Cerebellar cortex (tissue), 1 donor: Measurements from ENCODE around the gene SLU7.

Source experiments
- DNase-seq: peaks from one replicate; pipeline ENCODE4 v3.0.0-alpha.2; 2015; ENCODE audit warnings: low spot score

SLU7 gene

DNA sequence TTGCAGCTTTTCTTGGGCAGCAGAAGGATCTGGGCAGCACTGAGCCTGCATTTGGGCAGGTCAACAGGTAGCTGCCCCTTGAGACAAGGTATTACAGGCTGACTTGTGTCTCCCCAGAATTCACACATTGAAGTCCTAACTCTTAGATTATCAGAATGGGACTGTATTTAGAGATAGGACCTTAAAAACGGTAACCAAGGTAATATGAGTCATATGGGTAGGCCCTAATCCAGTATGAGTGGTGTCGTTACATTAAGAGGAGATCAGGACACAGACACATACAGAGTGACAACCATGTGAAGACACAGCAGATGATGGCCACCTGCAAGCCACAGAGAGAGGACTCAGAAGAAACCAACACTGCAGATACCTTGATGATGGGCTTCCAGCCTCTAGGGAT lies 51.6 kb downstream of the SLU7 start:
- DNase-seq = no peak

- DNase-seq = no peak
These were observed 52.7 kb downstream of the SLU7 start for GRCh38 chr5:160366230-160366629.

GRCh38 chr5:160363660-160364395 lies 55.1 kb downstream of the SLU7 start:
- DNase-seq = no peak

- DNase-seq = no peak
These were observed 55.7 kb downstream of the SLU7 start for GRCh38 chr5:160363211-160363610.

GRCh38 chr5:160361624-160362228 lies 57.2 kb downstream of the SLU7 start:
- DNase-seq = no peak

DNA sequence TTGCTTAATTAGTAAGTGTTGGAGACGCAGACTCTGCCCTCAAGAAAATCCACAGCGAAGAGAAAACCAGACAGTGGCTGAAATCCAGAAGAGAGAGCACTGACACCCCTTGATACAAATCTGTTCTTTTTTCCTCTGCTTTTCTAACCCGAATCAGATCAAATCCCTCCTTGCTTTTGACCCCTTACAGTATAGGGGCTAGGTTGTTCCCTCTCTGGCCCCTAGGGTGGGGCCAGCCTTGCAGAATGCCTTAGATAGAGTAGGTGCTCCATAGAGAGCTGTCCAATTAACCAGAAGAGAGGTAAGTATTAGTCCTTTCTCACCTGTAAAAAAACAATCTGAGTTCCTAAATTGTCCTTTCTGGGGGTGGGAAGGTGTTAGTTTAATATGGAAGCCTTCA lies 58.6 kb downstream of the SLU7 start:
- DNase-seq = no peak

DNA sequence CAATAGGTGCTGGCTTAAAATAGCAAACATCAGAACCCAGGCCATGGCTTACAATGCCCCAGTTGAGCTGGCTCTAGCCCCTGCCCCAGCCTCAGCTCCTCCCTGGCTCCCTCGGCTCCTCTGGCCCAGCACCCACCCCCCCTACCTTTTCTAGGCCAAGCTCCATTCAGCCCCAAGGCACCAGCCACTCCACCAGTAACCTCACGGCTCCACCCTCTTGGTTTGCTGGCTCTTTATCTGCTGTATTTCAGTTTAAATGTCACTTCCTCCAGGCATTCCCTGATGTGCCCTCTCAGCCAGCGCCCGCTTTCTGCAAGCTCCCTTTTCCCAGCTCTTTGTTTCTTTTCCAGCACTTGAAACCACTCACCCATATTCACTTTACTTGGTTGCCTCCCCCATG lies 59.1 kb downstream of the SLU7 start:
- no peak for DNase-seq

DNA sequence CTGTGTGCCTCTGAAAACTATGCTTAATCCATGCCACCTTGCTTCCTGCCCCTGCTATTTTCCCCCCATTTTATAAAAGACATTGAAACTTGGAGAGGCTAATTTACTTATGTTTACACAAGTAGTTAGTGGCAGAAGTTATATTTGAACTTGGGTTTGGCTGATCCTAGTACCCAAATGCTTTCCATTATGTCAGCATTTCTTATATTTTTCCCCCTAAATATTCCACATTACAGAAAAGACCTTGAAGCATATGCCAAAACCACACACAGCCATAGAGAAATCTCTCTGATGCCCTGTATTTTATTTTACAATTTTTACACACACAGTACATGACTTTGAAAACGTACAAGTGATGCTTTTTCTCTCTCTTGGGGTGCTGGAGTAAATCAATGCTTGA lies 59.6 kb downstream of the SLU7 start:
- no peak for DNase-seq

DNA sequence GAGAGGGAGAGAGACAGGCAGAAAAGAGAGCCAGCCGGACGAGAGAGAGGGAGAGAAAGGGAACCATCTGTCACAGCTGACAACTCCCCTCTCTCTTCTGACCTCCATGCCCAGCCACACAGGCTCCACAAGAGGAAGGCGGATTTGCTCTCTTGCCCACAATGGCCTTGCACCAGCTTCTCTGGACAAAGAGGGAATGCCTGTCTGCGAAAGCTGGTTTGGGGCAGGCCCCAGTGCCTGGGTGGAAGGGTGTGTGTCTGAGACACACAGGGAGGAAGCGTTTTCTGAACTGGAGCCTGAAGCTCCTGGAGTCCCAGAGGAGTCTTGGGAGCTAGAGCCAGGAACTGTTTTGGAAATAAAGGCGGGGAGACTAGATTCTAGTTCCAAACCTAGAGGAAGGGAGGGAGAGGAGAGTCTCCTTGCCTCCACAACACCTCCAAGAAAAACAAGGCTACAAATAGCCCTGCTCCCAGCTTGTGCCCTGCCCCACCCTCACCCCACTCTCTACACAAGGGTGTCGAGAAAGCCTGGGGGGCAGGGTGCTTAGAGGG lies 60.9 kb downstream of the SLU7 start:
- peak; percentile 82 for DNase-seq

- no peak for DNase-seq
These were observed 61.5 kb downstream of the SLU7 start for GRCh38 chr5:160357394-160357793.

GRCh38 chr5:160356550-160357347 lies 62.1 kb downstream of the SLU7 start:
- DNase-seq = peak; percentile 39

- no peak for DNase-seq
These were observed 64.2 kb downstream of the SLU7 start for GRCh38 chr5:160354666-160355065.

DNA sequence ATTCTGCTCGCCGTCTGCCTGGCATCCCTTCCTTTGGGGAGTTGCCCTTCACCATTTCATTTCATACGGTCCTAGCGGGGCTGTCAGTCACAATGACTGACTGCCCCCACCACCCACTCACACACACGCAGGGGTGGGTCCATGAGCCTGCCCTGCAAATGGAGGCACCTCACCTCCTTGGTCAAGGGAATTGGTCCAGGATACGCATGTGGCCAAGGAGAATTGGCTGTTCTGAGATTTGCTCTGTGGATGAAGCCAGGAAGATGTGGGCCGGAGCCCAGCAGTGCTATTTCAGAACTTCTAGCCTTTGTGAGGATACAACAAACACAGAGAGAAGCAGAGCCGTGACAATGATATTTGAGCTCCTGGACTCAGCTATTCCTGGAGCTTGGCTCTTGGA lies 65.5 kb downstream of the SLU7 start:
- DNase-seq = peak; percentile 91

DNA sequence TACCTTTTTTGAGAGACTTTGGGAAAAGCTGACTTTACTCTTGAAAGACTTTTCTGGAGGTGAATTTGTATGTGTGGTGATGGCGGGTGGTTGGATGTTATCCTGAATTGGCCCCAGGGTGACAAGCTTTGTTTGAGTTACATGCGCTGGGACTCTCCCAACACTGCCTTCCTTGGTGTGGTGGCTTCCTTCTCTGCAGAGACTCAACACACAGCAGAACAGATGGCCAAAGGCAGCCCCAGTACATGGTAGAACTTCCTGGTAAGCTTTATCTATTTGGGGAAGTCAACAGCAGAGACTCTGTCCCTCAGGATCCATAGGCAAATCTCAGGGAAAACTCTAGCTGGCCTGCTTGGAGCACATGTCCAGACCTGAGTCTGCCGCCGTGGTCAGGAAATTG lies 66.6 kb downstream of the SLU7 start:
- DNase-seq = no peak
